Endothelial cell of umbilical vein (primary cell): ENCODE data around the gene CCDC70. TPM values are rescaled to one million over a fixed set of nuclear protein-coding genes. Genes with fewer than 3 reads are reported as not detected.

Source experiments
- BruUV-seq: library from RNA; stranded (reverse); fragments of 400-500 nt; replicated peaks from 2 replicates; lab custom pipeline; 2021; lab: Mats Ljungman, UMichigan
- CTCF ChIA-PET: fragments of 300-600, 350-600 bp; sonication (Branson Sonifier 250); formaldehyde crosslinking; loops from one replicate; lab custom pipeline; 2021; ENCODE audit warnings: antibody characterized with exemption, inconsistent platforms; lab: Charles Lee
- POLR2A ChIA-PET: fragments of 300-600, 350-600 bp; sonication (Branson Sonifier 250); formaldehyde crosslinking; loops from one replicate; lab custom pipeline; 2021; ENCODE audit warnings: antibody characterized with exemption, inconsistent platforms; lab: Charles Lee
- DNase-seq: peaks from one replicate; pipeline ENCODE4 v3.0.0-alpha.2; 2011; ENCODE audit warnings: low read depth, low spot score
- FAIRE-seq: peaks from 2 replicates; lab custom pipeline; 2011; peaks lifted over from hg19 to GRCh38; lab: Jason Lieb, UNC
- H2AFZ ChIP-seq: 2 replicates; pipeline ENCODE4 v1.6.0; 2012; ENCODE audit warnings: low read depth, low read length, control low read depth, inconsistent platforms
- H3K27ac ChIP-seq: 2 replicates; pipeline ENCODE4 v1.5.1; 2011; ENCODE audit warnings: low read depth, mild to moderate bottlenecking, control low read depth, low read length, moderate library complexity; ENCODE audit not compliant: insufficient read depth
- H3K27me3 ChIP-seq, 2 experiments: 2 replicates each; pipeline versions ENCODE4 v1.6.0 to v1.6.1; 2011; ENCODE audit warnings: low read length in 2 of 2, mixed read lengths in 1 of 2; ENCODE audit not compliant: control insufficient read depth in 2 of 2, insufficient read depth in 2 of 2
- H3K36me3 ChIP-seq, 2 experiments: 2 replicates in 1 of 2; 3 replicates in 1 of 2; pipeline ENCODE4 v1.5.1; 2011; ENCODE audit warnings: low read length in 2 of 2, mild to moderate bottlenecking in 1 of 2, moderate library complexity in 1 of 2; ENCODE audit not compliant: control insufficient read depth in 2 of 2, insufficient read depth in 2 of 2; ENCODE audit errors: extremely low read depth in 1 of 2
- H3K4me1 ChIP-seq: 3 replicates; pipeline ENCODE4 v1.5.1; 2011; ENCODE audit warnings: mild to moderate bottlenecking, low read length; ENCODE audit not compliant: control insufficient read depth, insufficient read depth; ENCODE audit errors: extremely low read depth
- H3K4me2 ChIP-seq: 2 replicates; pipeline ENCODE4 v1.6.1; 2011; ENCODE audit warnings: low read length, control low read depth, mixed read lengths; ENCODE audit not compliant: insufficient read depth
- H3K4me3 ChIP-seq, 3 experiments: fragments of 200-600 bp in 1 of 3; sonication (generic), shearing (Covaris generic) in 1 of 3; replicated peaks in 1 of 3; 2 replicates each; pipeline ENCODE4 v1.5.1; 2011 to 2016; ENCODE audit warnings: control low read depth in 3 of 3, low read length in 3 of 3, mild to moderate bottlenecking in 2 of 3, inconsistent platforms in 1 of 3, low read depth in 1 of 3, moderate library complexity in 1 of 3; ENCODE audit not compliant: insufficient read depth in 1 of 3
- H3K79me2 ChIP-seq: 2 replicates; pipeline ENCODE4 v1.6.0; 2012; ENCODE audit warnings: low read length, inconsistent platforms; ENCODE audit not compliant: control insufficient read depth, insufficient read depth
- H3K9ac ChIP-seq: replicated peaks from 2 replicates; pipeline ENCODE3; 2011; ENCODE audit warnings: low read length, control low read depth; ENCODE audit not compliant: insufficient read depth; ENCODE audit errors: extremely low read depth
- H3K9me1 ChIP-seq: replicated peaks from 3 replicates; pipeline ENCODE4 v1.6.0; 2011; ENCODE audit warnings: mild to moderate bottlenecking, low read length; ENCODE audit not compliant: control insufficient read depth, insufficient read depth; ENCODE audit errors: extremely low read depth
- H3K9me3 ChIP-seq: replicated peaks from 2 replicates; pipeline ENCODE4 v1.5.1; 2012; ENCODE audit warnings: low read length, inconsistent platforms; ENCODE audit not compliant: control insufficient read depth, insufficient read depth
- H4K20me1 ChIP-seq: replicated peaks from 2 replicates; pipeline ENCODE3; 2011; ENCODE audit warnings: mild to moderate bottlenecking, low read length; ENCODE audit not compliant: control insufficient read depth, insufficient read depth; ENCODE audit errors: extremely low read depth
- FOS ChIP-seq: IDR thresholded peaks from 2 replicates; pipeline ENCODE4 v1.6.1; 2011; ENCODE audit warnings: mild to moderate bottlenecking, low read length, moderate library complexity, borderline replicate concordance; ENCODE audit not compliant: insufficient read depth
- GATA2 ChIP-seq: IDR thresholded peaks from 2 replicates; pipeline ENCODE4 v1.7.0; 2011; ENCODE audit warnings: low read depth, mild to moderate bottlenecking, moderate library complexity, mixed read lengths, low read length; ENCODE audit not compliant: insufficient read length, insufficient read depth
- JUN ChIP-seq: IDR thresholded peaks from 2 replicates; pipeline ENCODE4 v1.6.1; 2011; ENCODE audit warnings: borderline replicate concordance, low read depth; ENCODE audit not compliant: insufficient read length, insufficient read depth
- POLR2A ChIP-seq: IDR thresholded peaks from 2 replicates; pipeline ENCODE4 v1.6.1; 2012; ENCODE audit warnings: low read depth, mild to moderate bottlenecking, control low read depth, low read length
- POLR2AphosphoS5 ChIP-seq: IDR thresholded peaks from 2 replicates; pipeline ENCODE4 v1.6.1; 2012; ENCODE audit warnings: low read depth, mild to moderate bottlenecking, control low read depth, low read length, moderate library complexity; ENCODE audit not compliant: insufficient read depth
- dilution Hi-C: fragments of 300-500 bp; cut with MboI; formaldehyde crosslinking; loops from one replicate; pipeline ENCODE4 v1.15.0; 2019; ENCODE audit warnings: low sequenced_read_pairs; ENCODE audit not compliant: extremely low pct_ligation_motif_present
- intact Hi-C: fragments of 100-400 bp; cut with micrococcal nuclease; formaldehyde crosslinking; loops from one replicate; pipeline ENCODE4 v1.10.0; 2022
- polyA plus RNA-seq, 4 experiments: library from polyadenylated mRNA; depleted of rRNA in 3 of 4; stranded (reverse) in 3 of 4; unstranded in 1 of 4; fragments of >200 nt; gene quantifications; 2 replicates each; pipeline versions ENCODE4 v1.2.1 to v1.2.3, GENCODE V29; 2011 to 2012; ENCODE audit warnings: missing spikeins in 1 of 4
- total RNA-seq: library from RNA; stranded (reverse); gene quantifications from 2 replicates; pipeline ENCODE4 v1.2.3, GENCODE V29; 2021

The CCDC70 gene
- total and polyA plus RNA-seq, 2 donors (not counting 3 experiments of a cell fraction or from before 2014, with no cell fraction given), result not detected

GRCh38 chr13:51894239-51894638, 32.5 kb downstream of the CCDC70 start:
- no peaks in the 10 kb centered on the region for H3K79me2 ChIP-seq
- no peaks in the 10 kb centered on the region for H4K20me1 ChIP-seq
- no peaks in the 10 kb centered on the region for H3K36me3 ChIP-seq
- FAIRE-seq, result no peak
- no peaks in the 10 kb centered on the region for H3K4me1 ChIP-seq
- dilution Hi-C loops (no loop called here), intact Hi-C loops (loop anchor here (5.0 kb wide), 1 partner anchor 818 kb away; no protein-coding TSS in a partner anchor)
- no peak overlapping the region for H3K27ac ChIP-seq
- no peaks in the 10 kb centered on the region for H3K9me1 ChIP-seq
- CTCF ChIA-PET, result interaction anchor here (1.1 to 3.4 kb wide), 6 partner anchors 114 to 557 kb away, joined by 3 to 112 read pairs (median 6); partner anchors contain the start of genes NEK5 and VPS36
- DNase-seq, result no peak
- H2AFZ ChIP-seq, result no peak overlapping the region
- no peak overlapping the region for H3K9ac ChIP-seq
- H3K4me2 ChIP-seq, result no peak overlapping the region
- POLR2A ChIA-PET, result interaction anchor here (0.6 kb wide), 1 partner anchor 579 kb away, joined by 3 read pairs; no protein-coding TSS in a partner anchor
- BruUV-seq, result no TSS peak
- H3K4me3 ChIP-seq, result no peak overlapping the region
- no peaks in the 10 kb centered on the region for H3K9me3 ChIP-seq
- TF ChIP-seq GATA2, result no peak
- TF ChIP-seq FOS, result no peak
- TF ChIP-seq JUN, result no peak
- TF ChIP-seq POLR2A, result no peak
- no peak for TF ChIP-seq POLR2AphosphoS5
- peaks cover 13 to 15% of the 10 kb centered on the region in 2 experiments for H3K27me3 ChIP-seq
